Liver (tissue), 9 donors: ENCODE results near the gene CAPZB. TPM values are rescaled to one million over a fixed set of nuclear protein-coding genes. Genes with fewer than 3 reads are reported as not detected.

ENCODE experiments used
- DNase-seq: peaks from one replicate; pipeline ENCODE4 v3.0.0-alpha.2; 2017; ENCODE audit warnings: low spot score
- H3K27ac ChIP-seq, 2 donors: one replicate each; pipeline ENCODE4 v1.7.0; 2013; ENCODE audit warnings: inconsistent platforms in 2 of 2, low read length in 2 of 2, control low read depth in 1 of 2, low read depth in 1 of 2, mild to moderate bottlenecking in 1 of 2
- H3K27me3 ChIP-seq, 4 donors: one replicate each; pipeline versions ENCODE4 v1.6.1 to v1.7.0; 2013; ENCODE audit warnings: low read length in 3 of 4, inconsistent platforms in 1 of 4, mild to moderate bottlenecking in 1 of 4, moderate library complexity in 1 of 4; ENCODE audit not compliant: control insufficient read depth in 4 of 4, insufficient read depth in 4 of 4
- H3K36me3 ChIP-seq, 4 donors: one replicate each; pipeline versions ENCODE4 v1.6.1 to v1.7.0; 2013; ENCODE audit warnings: low read length in 3 of 4, mild to moderate bottlenecking in 3 of 4, low read depth in 1 of 4, moderate library complexity in 1 of 4; ENCODE audit not compliant: control insufficient read depth in 4 of 4, insufficient read depth in 3 of 4
- H3K4me1 ChIP-seq, 4 donors: one replicate each; pipeline versions ENCODE4 v1.6.1 to v1.7.0; 2013; ENCODE audit warnings: low read length in 3 of 4, mild to moderate bottlenecking in 3 of 4, moderate library complexity in 1 of 4; ENCODE audit not compliant: control insufficient read depth in 4 of 4, insufficient read depth in 4 of 4
- H3K4me3 ChIP-seq, 3 donors: one replicate each; pipeline versions ENCODE4 v1.6.1 to v1.7.0; 2013; ENCODE audit warnings: low read length in 3 of 3, control low read depth in 1 of 3, low read depth in 1 of 3, mild to moderate bottlenecking in 1 of 3
- H3K9ac ChIP-seq, 2 donors: one replicate each; pipeline ENCODE4 v1.7.0; 2013; ENCODE audit warnings: low read length in 2 of 2, mild to moderate bottlenecking in 2 of 2, moderate library complexity in 2 of 2, control low read depth in 1 of 2, low read depth in 1 of 2
- H3K9me3 ChIP-seq, 4 donors: one replicate each; pipeline versions ENCODE4 v1.6.1 to v1.7.0; 2013; ENCODE audit warnings: low read length in 3 of 4; ENCODE audit not compliant: control insufficient read depth in 4 of 4
- ATF3 ChIP-seq: IDR thresholded peaks from 2 replicates; pipeline ENCODE4 v1.6.1; 2016; ENCODE audit warnings: antibody characterized with exemption
- CTCF ChIP-seq: fragments of 150-350 bp; IDR thresholded peaks from 2 replicates; pipeline ENCODE4 v1.5.1; 2017; ENCODE audit warnings: improper control_type of control experiment, low read depth, low read length; ENCODE audit not compliant: missing input control
- EGR1 ChIP-seq, 2 donors: IDR thresholded peaks; 2 replicates each; pipeline ENCODE4 v1.6.1; 2016 to 2018; ENCODE audit warnings: antibody characterized with exemption in 2 of 2, low read depth in 2 of 2
- FOXA1 ChIP-seq: IDR thresholded peaks from 2 replicates; pipeline ENCODE4 v1.6.1; 2016; ENCODE audit warnings: antibody characterized with exemption
- FOXA2 ChIP-seq: IDR thresholded peaks from 2 replicates; pipeline ENCODE4 v1.6.1; 2016; ENCODE audit warnings: antibody characterized with exemption
- GABPA ChIP-seq, 2 donors: IDR thresholded peaks in 1 of 2; conservative IDR thresholded peaks in 1 of 2; 2 replicates each; pipeline ENCODE4 v1.6.1; 2016; ENCODE audit warnings: antibody characterized with exemption in 2 of 2, mild to moderate bottlenecking in 1 of 2, moderate library complexity in 1 of 2
- HNF4A ChIP-seq, 2 donors: conservative IDR thresholded peaks; 2 replicates each; pipeline ENCODE4 v1.6.1; 2016; ENCODE audit warnings: antibody characterized with exemption in 2 of 2, mild to moderate bottlenecking in 2 of 2
- HNF4G ChIP-seq: IDR thresholded peaks from 2 replicates; pipeline ENCODE4 v1.6.1; 2016; ENCODE audit warnings: antibody characterized with exemption
- JUND ChIP-seq, 2 donors: IDR thresholded peaks; 2 replicates each; pipeline ENCODE4 v1.6.1; 2016; ENCODE audit warnings: antibody characterized with exemption in 2 of 2
- NR2F2 ChIP-seq: IDR thresholded peaks from 2 replicates; pipeline ENCODE4 v1.6.1; 2016; ENCODE audit warnings: antibody characterized with exemption
- RAD21 ChIP-seq, 2 donors: IDR thresholded peaks; 2 replicates each; pipeline ENCODE4 v1.6.1; 2016; ENCODE audit warnings: antibody characterized with exemption in 2 of 2, mild to moderate bottlenecking in 2 of 2
- RXRA ChIP-seq, 2 donors: IDR thresholded peaks; 2 replicates each; pipeline ENCODE4 v1.6.1; 2017 to 2018; ENCODE audit warnings: antibody characterized with exemption in 2 of 2, mild to moderate bottlenecking in 1 of 2
- SP1 ChIP-seq: IDR thresholded peaks from 2 replicates; pipeline ENCODE4 v1.6.1; 2018; ENCODE audit warnings: antibody characterized with exemption, mild to moderate bottlenecking
- TAF1 ChIP-seq: conservative IDR thresholded peaks from 2 replicates; pipeline ENCODE4 v1.6.1; 2016; ENCODE audit warnings: antibody characterized with exemption, mild to moderate bottlenecking
- YY1 ChIP-seq: IDR thresholded peaks from 2 replicates; pipeline ENCODE4 v1.6.1; 2016; ENCODE audit warnings: antibody characterized with exemption, mild to moderate bottlenecking
- WGBS: extraction: QIAGEN DNeasy Blood & Tissue Kit; methylation state at CpG from one replicate; pipeline ENCODE4 v1.1.7; 2013; 5-methylcytosine and 5-hydroxymethylcytosine counted together
- polyA plus RNA-seq, 2 donors: library from polyadenylated mRNA; stranded (reverse) in 1 of 2; unstranded in 1 of 2; fragments of 200-250 nt in 1 of 2; fragments of >200 nt in 1 of 2; fragmentation: Nextera tagmentation in 1 of 2; extraction: Ambion mirVana in 1 of 2; gene quantifications; one replicate each; pipeline versions ENCODE4 v1.2.1 to v1.2.3, GENCODE V29; 2013 to 2015
- total RNA-seq, 2 donors: library from RNA; depleted of rRNA; stranded (reverse); fragments of >200 nt; gene quantifications; one replicate each; pipeline ENCODE4 v1.2.3, GENCODE V29; 2014
- TF ChIP-seq, protein P1 (sequence below): IDR thresholded peaks from 2 replicates; pipeline ENCODE4 v1.6.1; 2016; ENCODE audit warnings: antibody characterized with exemption, mild to moderate bottlenecking
- TF ChIP-seq, protein P2 (sequence below): IDR thresholded peaks from 2 replicates; pipeline ENCODE4 v1.6.1; 2016; ENCODE audit warnings: antibody characterized with exemption
- TF ChIP-seq, protein P3 (sequence below): IDR thresholded peaks from 2 replicates; pipeline ENCODE4 v1.6.1; 2016; ENCODE audit warnings: antibody characterized with exemption
- donor health status: healthy.
- donor health status: healthy.
- donor health status: healthy.
- donor health status: healthy.
- donor health status: healthy.

Gene CAPZB
- total and polyA plus RNA-seq, 4 donors = 38.3 to 98.9 (median 51.1) TPM

- no peaks in the 10 kb centered on the region for H3K27me3 ChIP-seq
- H3K4me1 ChIP-seq = peaks cover 0 to 11% (median 6%) of the 10 kb centered on the region in 4 donors
- H3K4me3 ChIP-seq = no peak overlapping the region
- no peak for DNase-seq
- no peak overlapping the region for H3K9ac ChIP-seq
- WGBS = 93% methylated on average over 18 of the region's 18 CpGs
- H3K27ac ChIP-seq = no peak overlapping the region
- TF ChIP-seq FOXA1 = no peak
- no peak for TF ChIP-seq HNF4A (conservative IDR thresholded peaks at IDR 0.05)
- no peak for TF ChIP-seq SP1
- no peak for TF ChIP-seq ATF3
- TF ChIP-seq, protein P1, sequence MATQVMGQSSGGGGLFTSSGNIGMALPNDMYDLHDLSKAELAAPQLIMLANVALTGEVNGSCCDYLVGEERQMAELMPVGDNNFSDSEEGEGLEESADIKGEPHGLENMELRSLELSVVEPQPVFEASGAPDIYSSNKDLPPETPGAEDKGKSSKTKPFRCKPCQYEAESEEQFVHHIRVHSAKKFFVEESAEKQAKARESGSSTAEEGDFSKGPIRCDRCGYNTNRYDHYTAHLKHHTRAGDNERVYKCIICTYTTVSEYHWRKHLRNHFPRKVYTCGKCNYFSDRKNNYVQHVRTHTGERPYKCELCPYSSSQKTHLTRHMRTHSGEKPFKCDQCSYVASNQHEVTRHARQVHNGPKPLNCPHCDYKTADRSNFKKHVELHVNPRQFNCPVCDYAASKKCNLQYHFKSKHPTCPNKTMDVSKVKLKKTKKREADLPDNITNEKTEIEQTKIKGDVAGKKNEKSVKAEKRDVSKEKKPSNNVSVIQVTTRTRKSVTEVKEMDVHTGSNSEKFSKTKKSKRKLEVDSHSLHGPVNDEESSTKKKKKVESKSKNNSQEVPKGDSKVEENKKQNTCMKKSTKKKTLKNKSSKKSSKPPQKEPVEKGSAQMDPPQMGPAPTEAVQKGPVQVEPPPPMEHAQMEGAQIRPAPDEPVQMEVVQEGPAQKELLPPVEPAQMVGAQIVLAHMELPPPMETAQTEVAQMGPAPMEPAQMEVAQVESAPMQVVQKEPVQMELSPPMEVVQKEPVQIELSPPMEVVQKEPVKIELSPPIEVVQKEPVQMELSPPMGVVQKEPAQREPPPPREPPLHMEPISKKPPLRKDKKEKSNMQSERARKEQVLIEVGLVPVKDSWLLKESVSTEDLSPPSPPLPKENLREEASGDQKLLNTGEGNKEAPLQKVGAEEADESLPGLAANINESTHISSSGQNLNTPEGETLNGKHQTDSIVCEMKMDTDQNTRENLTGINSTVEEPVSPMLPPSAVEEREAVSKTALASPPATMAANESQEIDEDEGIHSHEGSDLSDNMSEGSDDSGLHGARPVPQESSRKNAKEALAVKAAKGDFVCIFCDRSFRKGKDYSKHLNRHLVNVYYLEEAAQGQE = no peak
- TF ChIP-seq FOXA2 = no peak
- no peak for TF ChIP-seq JUND (IDR thresholded peaks at IDR 0.05)
- TF ChIP-seq RXRA (IDR thresholded peaks at IDR 0.05) = no peak
- TF ChIP-seq, protein P2, sequence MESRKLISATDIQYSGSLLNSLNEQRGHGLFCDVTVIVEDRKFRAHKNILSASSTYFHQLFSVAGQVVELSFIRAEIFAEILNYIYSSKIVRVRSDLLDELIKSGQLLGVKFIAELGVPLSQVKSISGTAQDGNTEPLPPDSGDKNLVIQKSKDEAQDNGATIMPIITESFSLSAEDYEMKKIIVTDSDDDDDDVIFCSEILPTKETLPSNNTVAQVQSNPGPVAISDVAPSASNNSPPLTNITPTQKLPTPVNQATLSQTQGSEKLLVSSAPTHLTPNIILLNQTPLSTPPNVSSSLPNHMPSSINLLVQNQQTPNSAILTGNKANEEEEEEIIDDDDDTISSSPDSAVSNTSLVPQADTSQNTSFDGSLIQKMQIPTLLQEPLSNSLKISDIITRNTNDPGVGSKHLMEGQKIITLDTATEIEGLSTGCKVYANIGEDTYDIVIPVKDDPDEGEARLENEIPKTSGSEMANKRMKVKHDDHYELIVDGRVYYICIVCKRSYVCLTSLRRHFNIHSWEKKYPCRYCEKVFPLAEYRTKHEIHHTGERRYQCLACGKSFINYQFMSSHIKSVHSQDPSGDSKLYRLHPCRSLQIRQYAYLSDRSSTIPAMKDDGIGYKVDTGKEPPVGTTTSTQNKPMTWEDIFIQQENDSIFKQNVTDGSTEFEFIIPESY = no peak
- no peak for TF ChIP-seq CTCF
- no peak for TF ChIP-seq NR2F2
- no peak for TF ChIP-seq GABPA (IDR thresholded peaks at IDR 0.05 in 1 of 2, conservative IDR thresholded peaks at IDR 0.05 in 1 of 2)
- TF ChIP-seq RAD21 (IDR thresholded peaks at IDR 0.05) = no peak
- no peak for TF ChIP-seq YY1
- TF ChIP-seq, protein P3, sequence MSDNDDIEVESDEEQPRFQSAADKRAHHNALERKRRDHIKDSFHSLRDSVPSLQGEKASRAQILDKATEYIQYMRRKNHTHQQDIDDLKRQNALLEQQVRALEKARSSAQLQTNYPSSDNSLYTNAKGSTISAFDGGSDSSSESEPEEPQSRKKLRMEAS = no peak
- no peak for TF ChIP-seq EGR1 (IDR thresholded peaks at IDR 0.05; ENCODE audit: low read depth in 2 of 2)
- TF ChIP-seq TAF1 = no peak
- no peak for TF ChIP-seq HNF4G
- H3K36me3 ChIP-seq = peaks cover 0 to 12% (median 5%) of the 10 kb centered on the region in 4 donors
- H3K9me3 ChIP-seq = no peaks in the 10 kb centered on the region
These were observed 124.3 kb downstream of the CAPZB start for GRCh38 chr1:19360843-19361610.
